Epithelial cell of esophagus (primary cell): Measurements from ENCODE around the gene ITFG2.

Experiments used
- DNase-seq: peaks from one replicate; pipeline ENCODE4 v3.0.0; 2010; ENCODE audit warnings: low read depth
- H3K4me3 ChIP-seq: 2 replicates; pipeline ENCODE4 v1.5.1; 2011; ENCODE audit warnings: mild to moderate bottlenecking, low read length, control low read depth
- CTCF ChIP-seq: IDR thresholded peaks from 2 replicates; pipeline ENCODE4 v1.5.1; 2011; ENCODE audit warnings: low read depth, mild to moderate bottlenecking, low read length, control low read depth, inconsistent platforms; ENCODE audit not compliant: insufficient read depth; ENCODE audit errors: missing control alignments

ITFG2 gene

GRCh38 chr12:2833327-2833726 lies 20.9 kb downstream of the ITFG2 start:
- H3K4me3 ChIP-seq: no peak overlapping the region
- TF ChIP-seq CTCF: no peak
- DNase-seq: peak; percentile 58

- no peak for DNase-seq
- TF ChIP-seq CTCF: no peak
- no peak overlapping the region for H3K4me3 ChIP-seq
Observed at GRCh38 chr12:2833810-2834209, 21.3 kb downstream of the ITFG2 start.

- no peak within 1 kb of the TSS for H3K4me3 ChIP-seq
- no peak for TF ChIP-seq CTCF
- no peak for DNase-seq
Observed at GRCh38 chr12:2834581-2835491, 22.4 kb downstream of the ITFG2 start, which contains the start of gene NRIP2. TSS of gene NRIP2 (minus strand) at chr12:2835035. CDS start at chr12:2834983, 52 bp downstream.

- no peak overlapping the region for H3K4me3 ChIP-seq
- DNase-seq: no peak
- TF ChIP-seq CTCF: no peak
Observed at GRCh38 chr12:2835691-2836403, 23.4 kb downstream of the ITFG2 start.

- DNase-seq: no peak
- TF ChIP-seq CTCF: no peak
- H3K4me3 ChIP-seq: no peak overlapping the region
Observed at GRCh38 chr12:2836574-2836973, 24.1 kb downstream of the ITFG2 start.

- H3K4me3 ChIP-seq: no peak overlapping the region
- DNase-seq: no peak
- no peak for TF ChIP-seq CTCF
Observed at GRCh38 chr12:2841056-2841650, 28.7 kb downstream of the ITFG2 start.
